Fibroblast of the aortic adventitia (primary cell): ENCODE data around the gene STK38L. TPM values are rescaled to one million over a fixed set of nuclear protein-coding genes. Genes with fewer than 3 reads are reported as not detected.

Experiments used
- DNase-seq: peaks from one replicate; pipeline ENCODE4 v3.0.0-alpha.2; 2010; ENCODE audit warnings: low read depth
- H3K4me3 ChIP-seq: 2 replicates; pipeline ENCODE4 v1.5.1; 2011; ENCODE audit warnings: low read depth, mild to moderate bottlenecking, control low read depth, low read length, moderate library complexity
- CTCF ChIP-seq: IDR thresholded peaks from 2 replicates; pipeline ENCODE4 v1.5.1; 2011; ENCODE audit warnings: mild to moderate bottlenecking, low read length, control low read depth, inconsistent platforms; ENCODE audit not compliant: insufficient read depth
- total RNA-seq: library from RNA; depleted of rRNA; stranded (reverse); fragments of >200 nt; gene quantifications from 2 replicates; pipeline ENCODE4 v1.2.3, GENCODE V29; 2012; ENCODE audit warnings: low replicate concordance

Gene STK38L
- total RNA-seq, 1 donor: 25.9 TPM

DNA sequence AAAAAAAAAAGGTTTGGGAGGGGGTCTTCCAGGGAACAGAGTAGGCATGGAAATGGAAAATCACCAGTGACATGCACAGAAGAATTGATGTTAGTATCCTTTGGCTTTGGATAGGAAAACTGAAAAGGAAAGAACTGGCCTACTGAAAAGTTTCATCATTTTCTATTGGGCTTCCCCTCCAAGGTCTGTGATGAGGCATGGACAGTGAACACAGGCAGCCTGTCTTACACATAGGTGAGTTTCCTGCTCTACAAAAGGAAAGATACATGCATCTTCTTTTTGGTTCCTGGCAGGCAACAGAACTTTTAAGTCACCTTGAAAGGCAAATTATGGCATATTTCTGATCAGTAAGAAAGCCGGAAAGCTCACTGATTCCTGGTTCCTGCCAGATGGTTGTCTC is 94.4 kb downstream of the STK38L start:
- no peak for TF ChIP-seq CTCF
- no peak overlapping the region for H3K4me3 ChIP-seq
- no peak for DNase-seq

GRCh38 chr12:27340971-27341370 is 96.9 kb downstream of the STK38L start:
- H3K4me3 ChIP-seq: no peak overlapping the region
- no peak for TF ChIP-seq CTCF
- DNase-seq: no peak

DNA sequence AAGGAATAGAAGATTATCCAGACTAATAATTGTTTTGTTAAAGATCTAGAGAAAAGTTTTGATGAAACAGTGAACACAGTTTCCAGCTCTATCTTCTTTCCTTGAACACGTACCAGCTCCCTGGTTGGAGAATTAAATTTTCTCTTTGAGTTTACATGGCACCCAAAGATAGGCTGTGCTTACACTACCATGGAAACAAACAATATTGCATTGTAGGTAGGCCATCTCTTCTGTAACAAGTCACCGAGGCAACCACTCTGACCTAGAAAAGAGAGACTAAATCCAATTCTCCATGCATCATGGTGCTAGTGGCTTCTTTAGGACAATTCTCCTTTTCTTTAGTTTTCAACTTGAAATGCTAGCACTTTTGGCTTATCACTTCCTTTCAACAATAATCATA is 98.5 kb downstream of the STK38L start:
- H3K4me3 ChIP-seq: no peak overlapping the region
- DNase-seq: no peak
- TF ChIP-seq CTCF: no peak

- H3K4me3 ChIP-seq: no peak overlapping the region
- TF ChIP-seq CTCF: no peak
These were observed 99.3 kb downstream of the STK38L start for GRCh38 chr12:27343255-27344000.

DNA sequence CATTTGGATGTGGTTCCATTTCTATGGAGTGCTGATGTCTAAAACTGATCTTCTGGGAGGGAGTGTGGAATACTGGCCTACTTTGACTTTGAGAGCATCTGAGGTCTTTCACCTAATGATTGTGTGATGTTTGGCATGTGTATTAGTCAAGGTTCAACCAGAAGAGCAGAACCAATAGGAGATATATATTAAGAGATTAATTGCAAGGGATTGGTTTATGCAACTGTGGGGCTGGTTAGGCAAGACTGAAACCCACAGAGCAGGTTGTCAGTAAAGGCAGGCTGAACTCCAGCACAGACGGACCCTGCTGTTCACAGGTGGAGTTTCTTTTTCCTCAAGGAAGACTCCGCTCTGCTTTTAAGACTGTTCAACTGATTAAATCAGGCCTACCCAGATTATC is 100.2 kb downstream of the STK38L start:
- TF ChIP-seq CTCF: no peak
- no peak for DNase-seq
- no peak overlapping the region for H3K4me3 ChIP-seq

More at GRCh38 chr12:27343255-27344000, 99.3 kb downstream of the STK38L start:
- peak; percentile 92 for DNase-seq

DNA sequence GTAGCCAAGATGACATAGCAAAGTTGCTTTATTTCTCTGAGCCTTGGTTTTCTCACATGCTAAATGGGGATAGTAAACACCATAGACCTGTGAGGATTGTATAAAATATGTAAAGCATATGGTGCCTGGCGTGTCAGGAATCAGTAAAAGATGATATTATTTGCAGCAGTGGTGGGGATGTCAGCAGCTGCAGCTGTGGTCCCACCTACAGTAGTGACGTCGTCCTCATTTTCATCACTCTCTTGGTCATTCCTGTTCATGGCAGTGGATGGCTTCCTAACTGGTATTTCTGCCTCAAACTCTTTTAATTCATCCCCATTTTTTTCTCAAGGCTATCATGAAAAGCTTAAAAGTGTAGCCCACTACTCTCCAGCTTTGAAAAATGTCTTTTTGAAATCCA is 100.7 kb downstream of the STK38L start:
- DNase-seq: no peak
- H3K4me3 ChIP-seq: no peak overlapping the region
- TF ChIP-seq CTCF: no peak

DNA sequence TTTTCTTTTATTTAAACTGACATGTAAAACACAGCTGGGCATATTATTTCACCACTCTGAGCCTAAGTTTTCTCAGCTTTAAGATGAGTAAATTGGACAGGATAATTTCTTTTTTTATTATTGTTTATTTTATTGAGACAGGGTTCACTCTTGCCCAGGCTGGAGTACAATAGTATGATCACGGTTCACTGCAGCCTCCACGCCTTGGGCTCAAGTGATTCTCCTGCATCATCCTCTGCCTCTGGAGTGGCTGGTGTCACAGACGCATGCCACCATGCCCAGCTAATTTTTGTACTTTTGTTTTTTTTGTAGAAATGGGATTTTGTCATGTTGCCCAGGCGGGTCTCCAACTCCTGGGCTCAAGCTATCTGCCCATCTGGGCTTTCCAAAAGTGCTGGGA is 101.3 kb downstream of the STK38L start:
- TF ChIP-seq CTCF: no peak
- H3K4me3 ChIP-seq: no peak overlapping the region
- no peak for DNase-seq
